GM12865 (cell line): ENCODE data around the gene PTPRR.

Experiments
- DNase-seq: peaks from one replicate; pipeline ENCODE4 v3.0.0; 2010; ENCODE audit warnings: low read depth
- H3K4me3 ChIP-seq: 2 replicates; pipeline ENCODE4 v1.5.1; 2011; ENCODE audit warnings: mild to moderate bottlenecking, low read depth, low read length, control low read depth
- CTCF ChIP-seq: IDR thresholded peaks from 2 replicates; pipeline ENCODE4 v1.5.1; 2011; ENCODE audit warnings: low read length, control low read depth, low read depth, inconsistent platforms; ENCODE audit not compliant: insufficient read depth; ENCODE audit errors: missing control alignments

PTPRR gene

GRCh38 chr12:70609203-70609602, 311.3 kb downstream of the PTPRR start:
- H3K4me3 ChIP-seq: no peak overlapping the region
- TF ChIP-seq CTCF: no peak
- DNase-seq: no peak

- no peak for DNase-seq
- H3K4me3 ChIP-seq: no peak overlapping the region
- TF ChIP-seq CTCF: no peak
Measured at GRCh38 chr12:70608184-70608583, 312.4 kb downstream of the PTPRR start.

- TF ChIP-seq CTCF: no peak
- no peak overlapping the region for H3K4me3 ChIP-seq
- DNase-seq: no peak
Measured at GRCh38 chr12:70607107-70607506, 313.4 kb downstream of the PTPRR start.

- H3K4me3 ChIP-seq: no peak overlapping the region
- DNase-seq: no peak
- TF ChIP-seq CTCF: no peak
Measured at GRCh38 chr12:70605976-70606375, 314.6 kb downstream of the PTPRR start.

- no peak for DNase-seq
- no peak overlapping the region for H3K4me3 ChIP-seq
- no peak for TF ChIP-seq CTCF
Measured at GRCh38 chr12:70604662-70605061, 315.9 kb downstream of the PTPRR start.

- no peak for DNase-seq
- no peak for TF ChIP-seq CTCF
- H3K4me3 ChIP-seq: no peak overlapping the region
Measured at GRCh38 chr12:70603044-70603443, 317.5 kb downstream of the PTPRR start.

GRCh38 chr12:70598467-70599193, 321.9 kb downstream of the PTPRR start:
- no peak for DNase-seq
- no peak overlapping the region for H3K4me3 ChIP-seq
- no peak for TF ChIP-seq CTCF
